HEK293 (cell line): Measurements from ENCODE around the gene BMAL2.

Source experiments
- IKZF3 ChIP-seq: fragments of 450-650 bp; IDR thresholded peaks from 2 replicates; pipeline ENCODE4 v1.5.0; 2018; ENCODE audit warnings: missing biosample characterization, mild to moderate bottlenecking, missing genetic modification characterization, moderate library complexity
- OSR2 ChIP-seq: fragments of 450-650 bp; formaldehyde crosslinking; IDR thresholded peaks from 2 replicates; pipeline ENCODE4 v1.5.1; 2016; ENCODE audit warnings: missing biosample characterization, missing genetic modification characterization
- YY1 ChIP-seq: fragments of 450-650 bp; formaldehyde crosslinking; IDR thresholded peaks from 2 replicates; pipeline ENCODE4 v1.5.1; 2018; ENCODE audit warnings: missing biosample characterization, missing genetic modification characterization
- ZNF121 ChIP-seq: fragments of 450-650 bp; formaldehyde crosslinking; IDR thresholded peaks from 2 replicates; pipeline ENCODE4 v1.5.1; 2016; ENCODE audit warnings: missing biosample characterization, missing genetic modification characterization
- ZNF184 ChIP-seq: fragments of 450-650 bp; IDR thresholded peaks from 2 replicates; pipeline ENCODE4 v1.5.1; 2018; ENCODE audit warnings: missing biosample characterization, mild to moderate bottlenecking, missing genetic modification characterization
- ZNF274 ChIP-seq, 2 experiments: fragments of 200-500 bp in 1 of 2; fragments of 450-650 bp in 1 of 2; sonication (Bioruptor generic) in 1 of 2; formaldehyde crosslinking in 1 of 2; IDR thresholded peaks; 2 replicates each; pipeline versions ENCODE4 v1.5.1 to v1.6.1; 2014 to 2016; ENCODE audit warnings: borderline replicate concordance in 1 of 2, inconsistent platforms in 1 of 2, low read length in 1 of 2, missing biosample characterization in 1 of 2, missing genetic modification characterization in 1 of 2
- ZNF366 ChIP-seq: fragments of 450-650 bp; formaldehyde crosslinking; conservative IDR thresholded peaks from 2 replicates; pipeline ENCODE4 v1.5.1; 2016; ENCODE audit warnings: missing biosample characterization, missing genetic modification characterization
- ZSCAN23 ChIP-seq: fragments of 450-650 bp; formaldehyde crosslinking; IDR thresholded peaks from 2 replicates; pipeline ENCODE4 v1.5.1; 2016; ENCODE audit warnings: missing biosample characterization, missing genetic modification characterization
- TF ChIP-seq, protein P1 (sequence below): fragments of 450-650 bp; formaldehyde crosslinking; IDR thresholded peaks from 2 replicates; pipeline ENCODE4 v1.5.1; 2016; ENCODE audit warnings: missing biosample characterization, missing genetic modification characterization
- TF ChIP-seq, protein P2 (sequence below): fragments of 450-650 bp; formaldehyde crosslinking; IDR thresholded peaks from 2 replicates; pipeline ENCODE4 v1.5.1; 2016; ENCODE audit warnings: missing biosample characterization, missing genetic modification characterization, low read depth
- TF ChIP-seq, protein P3 (sequence below): fragments of 450-650 bp; formaldehyde crosslinking; IDR thresholded peaks from 2 replicates; pipeline ENCODE4 v1.5.1; 2016; ENCODE audit warnings: missing biosample characterization, missing genetic modification characterization
- TF ChIP-seq, protein P4 (sequence below): sonication (generic); formaldehyde crosslinking; IDR thresholded peaks from 2 replicates; pipeline ENCODE4 v1.8.1; 2022; ENCODE audit warnings: mild to moderate bottlenecking, moderate library complexity, missing genetic modification reagents
- TF ChIP-seq, protein P5 (sequence below): fragments of 450-650 bp; formaldehyde crosslinking; IDR thresholded peaks from 2 replicates; pipeline ENCODE4 v1.5.1; 2016; ENCODE audit warnings: missing biosample characterization, missing genetic modification characterization

DNA sequence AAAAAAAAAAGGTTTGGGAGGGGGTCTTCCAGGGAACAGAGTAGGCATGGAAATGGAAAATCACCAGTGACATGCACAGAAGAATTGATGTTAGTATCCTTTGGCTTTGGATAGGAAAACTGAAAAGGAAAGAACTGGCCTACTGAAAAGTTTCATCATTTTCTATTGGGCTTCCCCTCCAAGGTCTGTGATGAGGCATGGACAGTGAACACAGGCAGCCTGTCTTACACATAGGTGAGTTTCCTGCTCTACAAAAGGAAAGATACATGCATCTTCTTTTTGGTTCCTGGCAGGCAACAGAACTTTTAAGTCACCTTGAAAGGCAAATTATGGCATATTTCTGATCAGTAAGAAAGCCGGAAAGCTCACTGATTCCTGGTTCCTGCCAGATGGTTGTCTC lies 5.8 kb downstream of the BMAL2 start:
- TF ChIP-seq, protein P1, sequence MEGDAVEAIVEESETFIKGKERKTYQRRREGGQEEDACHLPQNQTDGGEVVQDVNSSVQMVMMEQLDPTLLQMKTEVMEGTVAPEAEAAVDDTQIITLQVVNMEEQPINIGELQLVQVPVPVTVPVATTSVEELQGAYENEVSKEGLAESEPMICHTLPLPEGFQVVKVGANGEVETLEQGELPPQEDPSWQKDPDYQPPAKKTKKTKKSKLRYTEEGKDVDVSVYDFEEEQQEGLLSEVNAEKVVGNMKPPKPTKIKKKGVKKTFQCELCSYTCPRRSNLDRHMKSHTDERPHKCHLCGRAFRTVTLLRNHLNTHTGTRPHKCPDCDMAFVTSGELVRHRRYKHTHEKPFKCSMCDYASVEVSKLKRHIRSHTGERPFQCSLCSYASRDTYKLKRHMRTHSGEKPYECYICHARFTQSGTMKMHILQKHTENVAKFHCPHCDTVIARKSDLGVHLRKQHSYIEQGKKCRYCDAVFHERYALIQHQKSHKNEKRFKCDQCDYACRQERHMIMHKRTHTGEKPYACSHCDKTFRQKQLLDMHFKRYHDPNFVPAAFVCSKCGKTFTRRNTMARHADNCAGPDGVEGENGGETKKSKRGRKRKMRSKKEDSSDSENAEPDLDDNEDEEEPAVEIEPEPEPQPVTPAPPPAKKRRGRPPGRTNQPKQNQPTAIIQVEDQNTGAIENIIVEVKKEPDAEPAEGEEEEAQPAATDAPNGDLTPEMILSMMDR (tag by site-specific recombination) = no peak
- TF ChIP-seq, protein P2, sequence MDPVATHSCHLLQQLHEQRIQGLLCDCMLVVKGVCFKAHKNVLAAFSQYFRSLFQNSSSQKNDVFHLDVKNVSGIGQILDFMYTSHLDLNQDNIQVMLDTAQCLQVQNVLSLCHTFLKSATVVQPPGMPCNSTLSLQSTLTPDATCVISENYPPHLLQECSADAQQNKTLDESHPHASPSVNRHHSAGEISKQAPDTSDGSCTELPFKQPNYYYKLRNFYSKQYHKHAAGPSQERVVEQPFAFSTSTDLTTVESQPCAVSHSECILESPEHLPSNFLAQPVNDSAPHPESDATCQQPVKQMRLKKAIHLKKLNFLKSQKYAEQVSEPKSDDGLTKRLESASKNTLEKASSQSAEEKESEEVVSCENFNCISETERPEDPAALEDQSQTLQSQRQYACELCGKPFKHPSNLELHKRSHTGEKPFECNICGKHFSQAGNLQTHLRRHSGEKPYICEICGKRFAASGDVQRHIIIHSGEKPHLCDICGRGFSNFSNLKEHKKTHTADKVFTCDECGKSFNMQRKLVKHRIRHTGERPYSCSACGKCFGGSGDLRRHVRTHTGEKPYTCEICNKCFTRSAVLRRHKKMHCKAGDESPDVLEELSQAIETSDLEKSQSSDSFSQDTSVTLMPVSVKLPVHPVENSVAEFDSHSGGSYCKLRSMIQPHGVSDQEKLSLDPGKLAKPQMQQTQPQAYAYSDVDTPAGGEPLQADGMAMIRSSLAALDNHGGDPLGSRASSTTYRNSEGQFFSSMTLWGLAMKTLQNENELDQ = no peak
- TF ChIP-seq ZNF274 (IDR thresholded peaks at IDR 0.05; ENCODE audit: low read length) = no peak
- TF ChIP-seq ZNF274 (tag by site-specific recombination; IDR thresholded peaks at IDR 0.05; ENCODE audit: borderline replicate concordance) = no peak
- TF ChIP-seq, protein P3, sequence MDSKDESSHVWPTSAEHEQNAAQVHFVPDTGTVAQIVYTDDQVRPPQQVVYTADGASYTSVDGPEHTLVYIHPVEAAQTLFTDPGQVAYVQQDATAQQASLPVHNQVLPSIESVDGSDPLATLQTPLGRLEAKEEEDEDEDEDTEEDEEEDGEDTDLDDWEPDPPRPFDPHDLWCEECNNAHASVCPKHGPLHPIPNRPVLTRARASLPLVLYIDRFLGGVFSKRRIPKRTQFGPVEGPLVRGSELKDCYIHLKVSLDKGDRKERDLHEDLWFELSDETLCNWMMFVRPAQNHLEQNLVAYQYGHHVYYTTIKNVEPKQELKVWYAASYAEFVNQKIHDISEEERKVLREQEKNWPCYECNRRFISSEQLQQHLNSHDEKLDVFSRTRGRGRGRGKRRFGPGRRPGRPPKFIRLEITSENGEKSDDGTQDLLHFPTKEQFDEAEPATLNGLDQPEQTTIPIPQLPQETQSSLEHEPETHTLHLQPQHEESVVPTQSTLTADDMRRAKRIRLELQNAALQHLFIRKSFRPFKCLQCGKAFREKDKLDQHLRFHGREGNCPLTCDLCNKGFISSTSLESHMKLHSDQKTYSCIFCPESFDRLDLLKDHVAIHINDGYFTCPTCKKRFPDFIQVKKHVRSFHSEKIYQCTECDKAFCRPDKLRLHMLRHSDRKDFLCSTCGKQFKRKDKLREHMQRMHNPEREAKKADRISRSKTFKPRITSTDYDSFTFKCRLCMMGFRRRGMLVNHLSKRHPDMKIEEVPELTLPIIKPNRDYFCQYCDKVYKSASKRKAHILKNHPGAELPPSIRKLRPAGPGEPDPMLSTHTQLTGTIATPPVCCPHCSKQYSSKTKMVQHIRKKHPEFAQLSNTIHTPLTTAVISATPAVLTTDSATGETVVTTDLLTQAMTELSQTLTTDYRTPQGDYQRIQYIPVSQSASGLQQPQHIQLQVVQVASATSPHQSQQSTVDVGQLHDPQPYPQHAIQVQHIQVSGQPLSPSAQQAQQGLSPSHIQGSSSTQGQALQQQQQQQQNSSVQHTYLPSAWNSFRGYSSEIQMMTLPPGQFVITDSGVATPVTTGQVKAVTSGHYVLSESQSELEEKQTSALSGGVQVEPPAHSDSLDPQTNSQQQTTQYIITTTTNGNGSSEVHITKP (tag by site-specific recombination) = no peak
- TF ChIP-seq ZNF366 (tag by site-specific recombination) = no peak
- TF ChIP-seq YY1 (tag by site-specific recombination) = no peak
- no peak for TF ChIP-seq OSR2 (tag by site-specific recombination)
- no peak for TF ChIP-seq ZNF184 (tag by site-specific recombination)
- TF ChIP-seq, protein P4, sequence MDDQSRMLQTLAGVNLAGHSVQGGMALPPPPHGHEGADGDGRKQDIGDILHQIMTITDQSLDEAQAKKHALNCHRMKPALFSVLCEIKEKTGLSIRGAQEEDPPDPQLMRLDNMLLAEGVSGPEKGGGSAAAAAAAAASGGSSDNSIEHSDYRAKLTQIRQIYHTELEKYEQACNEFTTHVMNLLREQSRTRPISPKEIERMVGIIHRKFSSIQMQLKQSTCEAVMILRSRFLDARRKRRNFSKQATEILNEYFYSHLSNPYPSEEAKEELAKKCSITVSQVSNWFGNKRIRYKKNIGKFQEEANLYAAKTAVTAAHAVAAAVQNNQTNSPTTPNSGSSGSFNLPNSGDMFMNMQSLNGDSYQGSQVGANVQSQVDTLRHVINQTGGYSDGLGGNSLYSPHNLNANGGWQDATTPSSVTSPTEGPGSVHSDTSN (CRISPR knock-in tag) = no peak
- TF ChIP-seq, protein P5, sequence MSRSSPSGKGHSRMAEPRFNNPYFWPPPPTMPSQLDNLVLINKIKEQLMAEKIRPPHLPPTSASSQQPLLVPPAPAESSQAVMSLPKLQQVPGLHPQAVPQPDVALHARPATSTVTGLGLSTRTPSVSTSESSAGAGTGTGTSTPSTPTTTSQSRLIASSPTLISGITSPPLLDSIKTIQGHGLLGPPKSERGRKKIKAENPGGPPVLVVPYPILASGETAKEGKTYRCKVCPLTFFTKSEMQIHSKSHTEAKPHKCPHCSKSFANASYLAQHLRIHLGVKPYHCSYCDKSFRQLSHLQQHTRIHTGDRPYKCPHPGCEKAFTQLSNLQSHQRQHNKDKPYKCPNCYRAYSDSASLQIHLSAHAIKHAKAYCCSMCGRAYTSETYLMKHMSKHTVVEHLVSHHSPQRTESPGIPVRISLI (tag by site-specific recombination) = no peak
- no peak for TF ChIP-seq ZNF121 (tag by site-specific recombination)
- TF ChIP-seq ZSCAN23 (tag by site-specific recombination) = no peak
- TF ChIP-seq IKZF3 (tag by site-specific recombination) = no peak
